Nephron (organoid): Measurements from ENCODE around the gene CRMP1.

Source experiments
- H3K27ac Mint-ChIP-seq, 3 experiments: 2 replicates each; pipeline ENCODE4 v1.8.0; 2020; ENCODE audit warnings: mixed read lengths in 3 of 3, mild to moderate bottlenecking in 2 of 3, moderate library complexity in 1 of 3
- H3K27me3 Mint-ChIP-seq: 2 replicates; pipeline ENCODE4 v1.8.0; 2021; ENCODE audit warnings: low read depth, mild to moderate bottlenecking, moderate library complexity, mixed read lengths
- H3K36me3 Mint-ChIP-seq: 2 replicates; pipeline ENCODE4 v1.8.0; 2020; ENCODE audit warnings: low read depth, mixed read lengths
- H3K4me1 Mint-ChIP-seq: 2 replicates; pipeline ENCODE4 v1.8.0; 2020; ENCODE audit warnings: mixed read lengths
- H3K4me3 Mint-ChIP-seq, 3 experiments: 2 replicates each; pipeline ENCODE4 v1.8.0; 2020; ENCODE audit warnings: mild to moderate bottlenecking in 3 of 3, mixed read lengths in 3 of 3, moderate library complexity in 2 of 3
- H3K9me3 Mint-ChIP-seq: 2 replicates; pipeline ENCODE4 v1.8.0; 2020; ENCODE audit warnings: mixed read lengths
- TF ChIP-seq, protein P1 (sequence below), 3 experiments: fragments of 200-600 bp; sonication (generic); IDR thresholded peaks; one replicate each; pipeline ENCODE4 v1.5.0; 2021; ENCODE audit warnings: antibody characterized with exemption in 3 of 3; ENCODE audit not compliant: unreplicated experiment in 3 of 3

The CRMP1 gene

DNA sequence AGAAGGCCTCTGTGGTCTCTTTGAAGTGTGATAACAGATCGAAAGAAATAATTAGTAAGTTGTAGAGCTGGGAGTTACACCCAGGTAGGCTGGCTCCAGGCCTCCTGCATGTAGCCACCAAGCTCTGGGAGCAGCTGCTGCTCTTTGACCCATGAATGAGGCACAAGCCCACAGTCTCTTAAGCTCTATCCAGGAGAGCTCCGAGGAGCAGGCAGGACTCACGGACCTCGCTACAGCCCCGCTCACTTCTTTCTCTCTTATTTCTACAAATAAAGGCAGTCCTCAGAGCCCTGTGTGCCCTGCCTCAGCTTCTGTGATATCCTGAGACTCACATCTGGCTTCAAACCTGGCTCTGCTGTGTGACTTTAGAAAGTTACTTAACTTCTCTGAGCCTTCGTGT is 95.0 kb downstream of the CRMP1 start:
- Mint-ChIP-seq H3K4me3 (no peak overlapping the region), H3K36me3 (peaks cover 51% of the 10 kb centered on the region), H3K9me3 (peaks cover 6% of the 10 kb centered on the region), H3K4me1 (no peaks in the 10 kb centered on the region), H3K27ac (no peak overlapping the region), H3K27me3 (no peaks in the 10 kb centered on the region)
- TF ChIP-seq, protein P1, sequence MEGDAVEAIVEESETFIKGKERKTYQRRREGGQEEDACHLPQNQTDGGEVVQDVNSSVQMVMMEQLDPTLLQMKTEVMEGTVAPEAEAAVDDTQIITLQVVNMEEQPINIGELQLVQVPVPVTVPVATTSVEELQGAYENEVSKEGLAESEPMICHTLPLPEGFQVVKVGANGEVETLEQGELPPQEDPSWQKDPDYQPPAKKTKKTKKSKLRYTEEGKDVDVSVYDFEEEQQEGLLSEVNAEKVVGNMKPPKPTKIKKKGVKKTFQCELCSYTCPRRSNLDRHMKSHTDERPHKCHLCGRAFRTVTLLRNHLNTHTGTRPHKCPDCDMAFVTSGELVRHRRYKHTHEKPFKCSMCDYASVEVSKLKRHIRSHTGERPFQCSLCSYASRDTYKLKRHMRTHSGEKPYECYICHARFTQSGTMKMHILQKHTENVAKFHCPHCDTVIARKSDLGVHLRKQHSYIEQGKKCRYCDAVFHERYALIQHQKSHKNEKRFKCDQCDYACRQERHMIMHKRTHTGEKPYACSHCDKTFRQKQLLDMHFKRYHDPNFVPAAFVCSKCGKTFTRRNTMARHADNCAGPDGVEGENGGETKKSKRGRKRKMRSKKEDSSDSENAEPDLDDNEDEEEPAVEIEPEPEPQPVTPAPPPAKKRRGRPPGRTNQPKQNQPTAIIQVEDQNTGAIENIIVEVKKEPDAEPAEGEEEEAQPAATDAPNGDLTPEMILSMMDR (IDR thresholded peaks at IDR 0.05; ENCODE audit: unreplicated experiment in 3 of 3), result no peak

DNA sequence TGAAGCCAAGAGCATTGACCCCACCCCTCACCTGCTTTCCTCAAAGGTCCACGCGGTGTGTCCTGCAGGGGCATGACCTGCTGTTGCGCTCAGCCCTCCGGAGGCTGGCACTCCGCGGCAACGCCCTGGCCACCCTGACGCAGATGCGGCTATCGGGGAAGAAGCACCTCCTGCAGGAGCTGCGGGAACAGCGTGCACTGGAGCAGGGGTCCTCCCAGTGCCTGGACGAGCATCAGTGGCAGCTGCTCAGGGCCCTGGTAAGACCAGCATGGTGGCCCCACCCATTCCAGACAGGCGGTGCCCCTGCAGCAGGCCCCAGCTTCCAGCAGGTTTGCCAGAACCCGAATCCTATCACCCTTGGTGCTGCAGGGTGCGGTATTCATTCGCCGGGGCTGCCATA is 95.9 kb downstream of the CRMP1 start:
- TF ChIP-seq, protein P1 (IDR thresholded peaks at IDR 0.05; ENCODE audit: unreplicated experiment in 3 of 3), result no peak
- Mint-ChIP-seq H3K27ac (no peak overlapping the region), H3K4me3 (no peak overlapping the region), H3K36me3 (peaks cover 46% of the 10 kb centered on the region), H3K4me1 (no peaks in the 10 kb centered on the region), H3K9me3 (peaks cover 6% of the 10 kb centered on the region), H3K27me3 (no peaks in the 10 kb centered on the region)

DNA sequence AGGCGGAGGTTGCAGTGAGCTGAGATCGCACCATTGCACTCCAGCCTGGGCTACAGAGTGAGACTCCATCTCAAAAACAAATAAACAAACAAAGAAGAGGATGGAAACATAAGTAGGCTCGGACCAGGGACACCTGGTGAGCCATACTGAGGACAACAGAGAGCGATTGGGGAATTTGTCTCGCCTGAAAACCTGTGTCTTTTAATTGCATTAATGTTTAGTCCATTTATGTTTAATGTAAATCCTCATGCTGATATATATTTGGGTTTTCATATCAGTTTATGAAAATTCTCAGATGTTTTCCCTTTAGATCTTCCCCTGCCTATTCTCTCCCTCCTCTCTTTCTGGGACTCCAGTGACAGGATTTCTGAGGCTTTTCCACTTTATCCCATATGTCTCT is 97.3 kb downstream of the CRMP1 start:
- Mint-ChIP-seq H3K27ac (no peak overlapping the region), H3K36me3 (peaks cover 46% of the 10 kb centered on the region), H3K27me3 (no peaks in the 10 kb centered on the region), H3K4me3 (no peak overlapping the region), H3K4me1 (no peaks in the 10 kb centered on the region), H3K9me3 (peaks cover 6% of the 10 kb centered on the region)
- TF ChIP-seq, protein P1 (IDR thresholded peaks at IDR 0.05; ENCODE audit: unreplicated experiment in 3 of 3), result no peak

DNA sequence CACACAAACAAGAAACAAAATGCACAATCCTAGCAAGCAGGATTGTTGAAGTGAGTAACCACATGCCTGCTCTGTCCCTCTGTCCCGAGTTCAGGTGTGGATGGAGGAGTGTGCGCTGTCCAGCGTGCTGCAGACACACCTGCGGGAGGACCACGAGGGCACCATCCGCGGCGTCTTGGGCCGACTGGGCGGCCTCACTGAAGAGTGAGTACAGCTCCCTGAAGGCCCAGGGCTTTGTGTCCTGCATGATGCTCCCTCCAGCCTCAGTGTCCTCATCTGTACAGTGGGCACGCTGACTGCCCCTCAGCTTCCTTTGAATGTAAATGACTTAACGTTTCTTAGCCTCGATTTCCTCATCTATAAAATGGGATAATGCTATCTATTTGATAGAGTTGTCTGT is 99.4 kb downstream of the CRMP1 start:
- no peaks in the 10 kb centered on the region for H3K4me1 Mint-ChIP-seq
- H3K27ac Mint-ChIP-seq, result no peak overlapping the region
- H3K4me3 Mint-ChIP-seq, result no peak overlapping the region
- TF ChIP-seq, protein P1 (IDR thresholded peaks at IDR 0.05; ENCODE audit: unreplicated experiment in 3 of 3), result no peak
- H3K9me3 Mint-ChIP-seq, result peaks cover 6% of the 10 kb centered on the region
- H3K27me3 Mint-ChIP-seq, result no peaks in the 10 kb centered on the region
- peaks cover 51% of the 10 kb centered on the region for H3K36me3 Mint-ChIP-seq

DNA sequence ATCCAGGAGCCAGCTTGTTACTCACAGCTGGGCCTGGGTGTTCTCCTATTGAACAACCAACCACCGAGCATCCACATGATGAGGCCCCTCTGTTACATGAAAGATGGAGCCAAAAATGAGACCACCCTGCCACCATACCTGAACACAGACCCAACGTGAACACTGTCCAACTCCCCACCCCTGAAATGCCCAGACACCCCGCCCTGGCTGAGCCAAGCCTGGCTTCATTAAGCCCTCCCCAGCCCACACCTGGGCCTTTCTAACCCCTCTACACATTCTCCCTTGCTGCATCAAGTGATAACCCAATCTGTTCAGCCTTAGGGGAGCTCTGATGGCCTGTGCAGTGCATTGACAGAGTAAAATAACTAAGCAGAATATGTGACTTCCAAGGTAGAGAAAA is 101.2 kb downstream of the CRMP1 start:
- no peaks in the 10 kb centered on the region for H3K27me3 Mint-ChIP-seq
- H3K36me3 Mint-ChIP-seq, result peaks cover 63% of the 10 kb centered on the region
- H3K4me3 Mint-ChIP-seq, result no peak overlapping the region
- TF ChIP-seq, protein P1 (IDR thresholded peaks at IDR 0.05; ENCODE audit: unreplicated experiment in 3 of 3), result no peak
- H3K27ac Mint-ChIP-seq, result no peak overlapping the region
- peaks cover 6% of the 10 kb centered on the region for H3K9me3 Mint-ChIP-seq
- no peaks in the 10 kb centered on the region for H3K4me1 Mint-ChIP-seq

DNA sequence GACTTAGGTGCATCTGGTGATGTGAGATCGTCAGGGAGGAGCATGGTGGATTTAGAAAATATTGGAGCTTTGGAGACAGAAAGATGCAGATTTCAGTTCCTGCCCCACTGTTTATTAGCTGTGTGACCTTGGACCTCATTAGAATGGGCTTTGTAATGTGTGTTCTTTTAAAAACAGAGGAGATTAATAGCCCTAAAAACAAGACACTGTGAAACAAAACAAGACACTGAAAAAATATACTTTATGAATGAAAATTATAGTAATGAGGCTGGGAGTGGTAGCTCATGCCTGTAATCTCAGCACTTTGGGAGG is 102.4 kb downstream of the CRMP1 start:
- TF ChIP-seq, protein P1 (IDR thresholded peaks at IDR 0.05; ENCODE audit: unreplicated experiment in 3 of 3), result no peak
- H3K4me1 Mint-ChIP-seq, result no peaks in the 10 kb centered on the region
- no peaks in the 10 kb centered on the region for H3K9me3 Mint-ChIP-seq
- H3K27ac Mint-ChIP-seq, result no peak overlapping the region
- peaks cover 60% of the 10 kb centered on the region for H3K36me3 Mint-ChIP-seq
- no peak overlapping the region for H3K4me3 Mint-ChIP-seq
- no peaks in the 10 kb centered on the region for H3K27me3 Mint-ChIP-seq
